Measurements from ENCODE around the gene FRMPD1.

- TF ChIP-seq KDM1A (IDR thresholded peaks at IDR 0.05; ENCODE audit: low read depth): no peak
- TF ChIP-seq EP300 (IDR thresholded peaks at IDR 0.05): no peak
- no peak for TF ChIP-seq SMC3 (IDR thresholded peaks at IDR 0.05)
- no peak for TF ChIP-seq CTCF (IDR thresholded peaks at IDR 0.05)
- no peak for TF ChIP-seq POLR2A (IDR thresholded peaks at IDR 0.05; ENCODE audit: low read length)
- no peak for TF ChIP-seq POLR2AphosphoS2 (conservative IDR thresholded peaks at IDR 0.05; ENCODE audit: low read length)
- no peak for TF ChIP-seq BHLHE40 (IDR thresholded peaks at IDR 0.05; ENCODE audit: low read depth, low read length)
- TF ChIP-seq, protein P1, sequence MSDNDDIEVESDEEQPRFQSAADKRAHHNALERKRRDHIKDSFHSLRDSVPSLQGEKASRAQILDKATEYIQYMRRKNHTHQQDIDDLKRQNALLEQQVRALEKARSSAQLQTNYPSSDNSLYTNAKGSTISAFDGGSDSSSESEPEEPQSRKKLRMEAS (IDR thresholded peaks at IDR 0.05): no peak
Measured at GRCh38 chr9:37740631-37741328, 90.0 kb downstream of the FRMPD1 start.
